ENCODE data around the gene CAMK1D. TPM values are rescaled to one million over a fixed set of nuclear protein-coding genes. Genes with fewer than 3 reads are reported as not detected.

Gene CAMK1D
- total and polyA plus RNA-seq, 2 experiments from 2014 or later: 4.6 to 7.2 TPM

GRCh38 chr10:12819071-12819470 is 469.7 kb downstream of the CAMK1D start:
- H3K36me3 ChIP-seq (ENCODE audit: insufficient read depth): no peaks in the 10 kb centered on the region; the same call in 1 of the 2 replicates
- 0 out of 2 replicates have a peak overlapping the region, but pooled peaks have one; percentile 18 for H2AFZ ChIP-seq
- ATAC-seq: peak; percentile 52
- Mint-ChIP-seq H3K36me3 (ENCODE audit: low read depth) (peaks cover 9% of the 10 kb centered on the region; the same call in 2 of the 3 replicates), H3K27ac (peak overlapping the region; percentile 35), H3K4me3 (no peak overlapping the region), H3K27me3 (ENCODE audit: insufficient read depth, low read depth, poor library complexity) (peaks cover 9% of the 10 kb centered on the region), H3K9me3 (no peaks in the 10 kb centered on the region; the same call in 2 of the 3 replicates), H3K4me1 (peaks cover 10% of the 10 kb centered on the region)
- no peak overlapping the region for H3K4me3 ChIP-seq
- H4K20me1 ChIP-seq (replicated peaks; ENCODE audit: insufficient read depth): no peaks in the 10 kb centered on the region
- H3K4me1 ChIP-seq (ENCODE audit: insufficient read depth): 0 out of 2 replicates have a peak, but pooled peaks cover 3% of the 10 kb centered on the region
- H3K79me2 ChIP-seq (replicated peaks; ENCODE audit: insufficient read depth): no peaks in the 10 kb centered on the region
- TF ChIP-seq, protein P1, sequence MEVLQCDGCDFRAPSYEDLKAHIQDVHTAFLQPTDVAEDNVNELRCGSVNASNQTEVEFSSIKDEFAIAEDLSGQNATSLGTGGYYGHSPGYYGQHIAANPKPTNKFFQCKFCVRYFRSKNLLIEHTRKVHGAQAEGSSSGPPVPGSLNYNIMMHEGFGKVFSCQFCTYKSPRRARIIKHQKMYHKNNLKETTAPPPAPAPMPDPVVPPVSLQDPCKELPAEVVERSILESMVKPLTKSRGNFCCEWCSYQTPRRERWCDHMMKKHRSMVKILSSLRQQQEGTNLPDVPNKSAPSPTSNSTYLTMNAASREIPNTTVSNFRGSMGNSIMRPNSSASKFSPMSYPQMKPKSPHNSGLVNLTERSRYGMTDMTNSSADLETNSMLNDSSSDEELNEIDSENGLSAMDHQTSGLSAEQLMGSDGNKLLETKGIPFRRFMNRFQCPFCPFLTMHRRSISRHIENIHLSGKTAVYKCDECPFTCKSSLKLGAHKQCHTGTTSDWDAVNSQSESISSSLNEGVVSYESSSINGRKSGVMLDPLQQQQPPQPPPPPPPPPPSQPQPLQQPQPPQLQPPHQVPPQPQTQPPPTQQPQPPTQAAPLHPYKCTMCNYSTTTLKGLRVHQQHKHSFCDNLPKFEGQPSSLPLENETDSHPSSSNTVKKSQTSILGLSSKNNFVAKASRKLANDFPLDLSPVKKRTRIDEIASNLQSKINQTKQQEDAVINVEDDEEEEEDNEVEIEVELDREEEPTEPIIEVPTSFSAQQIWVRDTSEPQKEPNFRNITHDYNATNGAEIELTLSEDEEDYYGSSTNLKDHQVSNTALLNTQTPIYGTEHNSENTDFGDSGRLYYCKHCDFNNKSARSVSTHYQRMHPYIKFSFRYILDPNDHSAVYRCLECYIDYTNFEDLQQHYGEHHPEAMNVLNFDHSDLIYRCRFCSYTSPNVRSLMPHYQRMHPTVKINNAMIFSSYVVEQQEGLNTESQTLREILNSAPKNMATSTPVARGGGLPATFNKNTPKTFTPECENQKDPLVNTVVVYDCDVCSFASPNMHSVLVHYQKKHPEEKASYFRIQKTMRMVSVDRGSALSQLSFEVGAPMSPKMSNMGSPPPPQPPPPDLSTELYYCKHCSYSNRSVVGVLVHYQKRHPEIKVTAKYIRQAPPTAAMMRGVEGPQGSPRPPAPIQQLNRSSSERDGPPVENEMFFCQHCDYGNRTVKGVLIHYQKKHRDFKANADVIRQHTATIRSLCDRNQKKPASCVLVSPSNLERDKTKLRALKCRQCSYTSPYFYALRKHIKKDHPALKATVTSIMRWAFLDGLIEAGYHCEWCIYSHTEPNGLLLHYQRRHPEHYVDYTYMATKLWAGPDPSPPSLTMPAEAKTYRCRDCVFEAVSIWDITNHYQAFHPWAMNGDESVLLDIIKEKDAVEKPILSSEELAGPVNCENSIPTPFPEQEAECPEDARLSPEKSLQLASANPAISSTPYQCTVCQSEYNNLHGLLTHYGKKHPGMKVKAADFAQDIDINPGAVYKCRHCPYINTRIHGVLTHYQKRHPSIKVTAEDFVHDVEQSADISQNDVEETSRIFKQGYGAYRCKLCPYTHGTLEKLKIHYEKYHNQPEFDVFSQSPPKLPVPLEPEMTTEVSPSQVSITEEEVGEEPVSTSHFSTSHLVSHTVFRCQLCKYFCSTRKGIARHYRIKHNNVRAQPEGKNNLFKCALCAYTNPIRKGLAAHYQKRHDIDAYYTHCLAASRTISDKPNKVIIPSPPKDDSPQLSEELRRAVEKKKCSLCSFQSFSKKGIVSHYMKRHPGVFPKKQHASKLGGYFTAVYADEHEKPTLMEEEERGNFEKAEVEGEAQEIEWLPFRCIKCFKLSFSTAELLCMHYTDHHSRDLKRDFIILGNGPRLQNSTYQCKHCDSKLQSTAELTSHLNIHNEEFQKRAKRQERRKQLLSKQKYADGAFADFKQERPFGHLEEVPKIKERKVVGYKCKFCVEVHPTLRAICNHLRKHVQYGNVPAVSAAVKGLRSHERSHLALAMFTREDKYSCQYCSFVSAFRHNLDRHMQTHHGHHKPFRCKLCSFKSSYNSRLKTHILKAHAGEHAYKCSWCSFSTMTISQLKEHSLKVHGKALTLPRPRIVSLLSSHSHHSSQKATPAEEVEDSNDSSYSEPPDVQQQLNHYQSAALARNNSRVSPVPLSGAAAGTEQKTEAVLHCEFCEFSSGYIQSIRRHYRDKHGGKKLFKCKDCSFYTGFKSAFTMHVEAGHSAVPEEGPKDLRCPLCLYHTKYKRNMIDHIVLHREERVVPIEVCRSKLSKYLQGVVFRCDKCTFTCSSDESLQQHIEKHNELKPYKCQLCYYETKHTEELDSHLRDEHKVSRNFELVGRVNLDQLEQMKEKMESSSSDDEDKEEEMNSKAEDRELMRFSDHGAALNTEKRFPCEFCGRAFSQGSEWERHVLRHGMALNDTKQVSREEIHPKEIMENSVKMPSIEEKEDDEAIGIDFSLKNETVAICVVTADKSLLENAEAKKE (CRISPR knock-in tag; IDR thresholded peaks at IDR 0.05): no peak
- no peak for TF ChIP-seq ZNF114 (CRISPR knock-in tag; IDR thresholded peaks at IDR 0.05)
- no peak for TF ChIP-seq ETS1 (IDR thresholded peaks at IDR 0.05)
- TF ChIP-seq STAT1 (IDR thresholded peaks at IDR 0.05; ENCODE audit: unreplicated experiment): no peak
- no peak for TF ChIP-seq NANOG (IDR thresholded peaks at IDR 0.05; ENCODE audit: borderline replicate concordance)
- TF ChIP-seq REST (IDR thresholded peaks at IDR 0.05; ENCODE audit: unreplicated experiment): no peak
- no peak for TF ChIP-seq EZH2 (IDR thresholded peaks at IDR 0.05; ENCODE audit: low read depth, unreplicated experiment)
- TF ChIP-seq CTCF (conservative IDR thresholded peaks at IDR 0.05; ENCODE audit: low read depth in 2 of 2): no peak
- no peak for TF ChIP-seq ZNF331 (CRISPR knock-in tag; IDR thresholded peaks at IDR 0.05; ENCODE audit: low read depth)
- TF ChIP-seq POLR2AphosphoS5 (IDR thresholded peaks at IDR 0.05; ENCODE audit: low read depth): no peak
- TF ChIP-seq CREB1 (CRISPR knock-in tag; IDR thresholded peaks at IDR 0.05; ENCODE audit: low read depth): no peak
- no peak for TF ChIP-seq EZH2phosphoT487 (IDR thresholded peaks at IDR 0.05; ENCODE audit: unreplicated experiment)
- no peak for TF ChIP-seq JUNB (IDR thresholded peaks at IDR 0.05; ENCODE audit: unreplicated experiment)
- H3K9me2 ChIP-seq (ENCODE audit: insufficient read depth): no peaks in the 10 kb centered on the region
- no peak overlapping the region for H3K27ac ChIP-seq (ENCODE audit: low read depth)
- DNase-seq (ENCODE audit: low spot score): no peak
- H3K4me2 ChIP-seq: no peak overlapping the region
- no peaks in the 10 kb centered on the region for H3K27me3 ChIP-seq (ENCODE audit: insufficient read depth)
- no peaks in the 10 kb centered on the region for H3F3A ChIP-seq (replicated peaks; ENCODE audit: low read depth)
